Lung microvascular endothelial cell (primary cell): ENCODE measurements around the gene SCNN1B. TPM values are rescaled to one million over a fixed set of nuclear protein-coding genes. Genes with fewer than 3 reads are reported as not detected.
"Not testable (repeated sequence)": the region's sequence is repeated elsewhere in the genome, so short reads cannot be mapped to it uniquely, and the experiment has no call there.

Experiments
- DNase-seq, 2 donors: peaks; one replicate each; pipeline versions ENCODE4 v3.0.0 to v3.0.0-alpha.2; 2010; ENCODE audit warnings: low read depth in 2 of 2
- total RNA-seq: library from RNA; depleted of rRNA; stranded (reverse); fragments of >200 nt; gene quantifications from 2 replicates; pipeline ENCODE4 v1.2.1, GENCODE V29; 2014

The SCNN1B gene
- total RNA-seq, 1 donor from 2014 or later, result 18.8 TPM

GRCh38 chr16:23354246-23354645 lies 52.1 kb downstream of the SCNN1B start:
- no peak for DNase-seq

DNA sequence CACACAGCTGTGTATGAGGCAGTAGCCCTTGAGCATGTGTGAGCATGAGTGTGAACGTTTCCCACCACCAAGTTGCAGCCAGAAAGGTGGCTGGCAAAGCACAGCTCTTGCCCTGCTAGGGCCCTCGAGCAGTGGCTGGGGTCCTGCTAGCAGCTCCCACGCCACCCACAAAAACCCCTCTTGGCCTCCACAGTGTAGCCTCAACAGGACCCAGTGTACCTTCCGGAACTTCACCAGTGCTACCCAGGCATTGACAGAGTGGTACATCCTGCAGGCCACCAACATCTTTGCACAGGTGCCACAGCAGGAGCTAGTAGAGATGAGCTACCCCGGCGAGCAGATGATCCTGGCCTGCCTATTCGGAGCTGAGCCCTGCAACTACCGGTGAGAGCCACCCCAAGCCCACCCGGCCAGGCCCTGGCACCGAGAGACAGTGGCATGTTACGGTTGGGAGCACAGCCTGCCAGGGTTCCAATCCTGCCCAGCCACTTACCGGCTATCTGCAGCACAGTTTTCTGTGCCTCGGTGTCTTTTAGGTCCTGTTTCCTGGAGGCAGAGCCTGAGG lies 53.1 kb downstream of the SCNN1B start:
- no peak for DNase-seq

DNA sequence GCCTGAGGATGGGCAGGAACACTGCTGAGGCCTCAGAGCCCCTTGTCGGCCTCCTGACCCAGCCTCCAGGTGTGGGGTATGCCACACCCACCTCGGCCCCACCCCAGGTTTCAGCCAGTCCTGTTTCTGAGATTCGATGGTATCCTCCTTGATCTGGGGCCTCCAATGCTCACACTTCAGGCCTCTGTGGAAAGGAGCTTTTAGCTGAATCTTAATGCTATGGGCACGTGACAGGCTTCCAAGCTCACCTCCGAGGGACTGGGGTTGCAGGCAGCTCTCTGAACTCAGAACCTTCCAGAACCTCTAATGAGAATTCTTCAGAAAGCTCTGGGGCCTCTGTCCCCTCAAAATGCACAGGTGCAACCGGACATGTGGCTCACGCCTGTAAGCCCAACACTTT lies 54.8 kb downstream of the SCNN1B start:
- DNase-seq, result no peak

GRCh38 chr16:23357761-23358290 lies 55.7 kb downstream of the SCNN1B start:
- no peak for DNase-seq

- peak; percentile 78 to 96 for DNase-seq
Measured at GRCh38 chr16:23359092-23359760, 57.1 kb downstream of the SCNN1B start.

DNA sequence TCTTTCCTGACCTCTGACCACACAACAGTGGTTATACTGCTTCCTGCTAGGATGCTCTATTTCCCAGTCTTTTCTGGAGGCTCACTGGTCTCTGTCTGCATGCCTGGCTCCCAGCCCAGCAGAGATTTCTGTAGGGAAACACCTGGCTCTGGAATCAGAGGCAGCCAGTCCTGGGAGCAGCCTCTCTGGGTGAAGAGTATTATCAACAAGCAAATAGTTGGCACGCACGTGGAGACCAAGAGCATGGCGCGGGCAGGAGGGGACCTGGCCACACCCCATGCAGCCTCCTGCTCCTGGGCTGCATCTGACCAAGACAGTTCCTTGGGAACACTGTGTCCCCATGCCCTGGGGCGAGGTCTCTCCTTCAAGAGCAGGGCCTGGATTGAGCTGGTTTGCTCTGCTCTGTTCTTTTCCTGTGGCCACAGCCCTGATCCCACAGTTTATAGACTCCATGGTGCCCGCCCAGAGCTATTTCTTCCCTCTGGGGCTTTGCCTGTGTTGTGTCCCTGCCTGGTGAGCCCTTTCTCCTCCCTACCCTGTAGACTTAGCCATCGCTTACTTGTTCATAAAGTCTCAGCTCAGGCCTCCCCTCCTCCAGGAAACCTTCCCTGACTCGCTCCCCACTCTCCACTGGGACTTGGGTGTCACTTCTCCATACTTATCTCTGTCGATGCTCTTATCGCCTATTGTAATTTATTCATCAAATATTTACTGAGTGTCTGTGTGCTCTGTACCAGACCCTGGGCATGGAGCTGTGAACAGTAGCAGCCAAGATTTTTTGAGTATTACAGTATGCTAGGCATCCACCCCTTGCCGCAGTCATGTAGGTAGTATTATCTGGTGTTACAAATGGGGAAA lies 60.6 kb downstream of the SCNN1B start:
- peak; percentile 92 to 97 for DNase-seq

DNA sequence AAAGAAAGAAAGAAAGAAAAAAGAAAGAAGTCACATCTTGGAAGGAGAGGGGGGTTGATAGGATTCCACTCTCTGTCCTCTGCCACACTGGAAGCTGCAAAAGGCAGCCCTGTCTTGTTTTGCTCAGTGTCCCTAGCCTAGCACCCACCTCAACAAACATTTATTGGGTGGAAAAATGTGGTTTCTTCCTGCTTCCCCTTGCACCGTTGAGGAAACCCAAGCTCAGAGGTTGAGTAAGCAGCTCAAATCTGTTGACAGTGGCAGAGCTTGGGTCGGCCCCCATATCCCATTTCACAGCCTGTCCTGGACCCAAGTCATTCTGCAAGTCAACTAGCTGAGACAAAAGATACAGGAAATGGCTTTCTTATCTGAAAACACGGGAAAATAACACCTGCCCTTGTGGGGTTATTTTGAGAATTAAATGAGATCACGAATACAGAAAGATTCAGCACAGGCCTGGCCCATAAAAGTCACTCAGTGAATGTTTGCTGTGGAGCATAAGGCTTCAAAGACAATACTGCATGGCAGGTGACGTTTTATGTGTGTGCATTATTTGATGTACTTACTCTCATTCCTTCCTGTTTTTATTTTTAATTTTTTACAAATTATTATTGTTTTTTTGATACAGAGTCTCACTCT lies 63.6 kb downstream of the SCNN1B start:
- DNase-seq, result peak; percentile 89 to 90

DNA sequence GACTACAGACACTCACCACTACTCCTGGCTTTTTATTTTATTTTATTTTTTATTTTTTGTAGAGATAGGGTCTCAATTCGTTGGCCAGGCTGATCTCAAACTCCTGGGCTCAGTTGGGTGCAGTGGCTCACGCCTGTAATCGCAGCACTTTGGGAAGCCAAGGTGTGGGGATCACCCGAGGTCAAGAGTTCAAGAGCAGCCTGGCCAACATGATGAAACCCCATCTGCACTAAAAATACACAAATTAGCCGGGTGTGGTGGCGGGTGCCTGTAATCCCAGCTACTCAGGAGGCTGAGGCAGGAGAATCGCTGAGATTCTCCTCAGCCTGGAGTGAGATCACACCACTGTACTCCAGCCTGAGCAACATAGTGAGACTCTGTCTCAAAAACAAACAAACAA lies 64.2 kb downstream of the SCNN1B start:
- DNase-seq, result not testable (repeated sequence)

- no peak for DNase-seq
Measured at GRCh38 chr16:23367564-23367963, 65.5 kb downstream of the SCNN1B start.

- DNase-seq, result no peak
Measured at GRCh38 chr16:23367988-23368387, 65.9 kb downstream of the SCNN1B start.

GRCh38 chr16:23368469-23368868 lies 66.4 kb downstream of the SCNN1B start:
- peak in 1 of 2 donors; percentile 19 for DNase-seq

DNA sequence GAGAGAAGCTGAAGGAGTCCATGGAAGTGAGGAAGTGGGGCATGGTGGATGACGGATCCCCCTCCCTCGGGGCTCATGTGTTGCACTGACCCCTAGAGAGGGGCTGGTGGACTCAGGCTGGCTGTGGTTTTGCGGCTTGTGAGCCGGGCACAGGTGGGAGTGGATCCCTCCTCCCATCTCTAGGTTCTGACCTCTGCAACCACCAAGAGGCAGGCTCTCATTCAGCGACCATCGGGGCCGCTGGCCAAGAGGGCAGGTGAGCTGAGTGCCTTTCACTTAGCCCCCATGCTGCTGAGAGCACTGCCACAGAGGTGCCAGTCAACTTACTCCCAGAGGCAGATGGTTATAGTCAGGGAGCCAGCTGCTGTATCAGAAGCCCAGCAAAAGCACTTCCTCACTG lies 67.3 kb downstream of the SCNN1B start:
- no peak for DNase-seq

GRCh38 chr16:23371368-23371767 lies 69.3 kb downstream of the SCNN1B start:
- no peak for DNase-seq

DNA sequence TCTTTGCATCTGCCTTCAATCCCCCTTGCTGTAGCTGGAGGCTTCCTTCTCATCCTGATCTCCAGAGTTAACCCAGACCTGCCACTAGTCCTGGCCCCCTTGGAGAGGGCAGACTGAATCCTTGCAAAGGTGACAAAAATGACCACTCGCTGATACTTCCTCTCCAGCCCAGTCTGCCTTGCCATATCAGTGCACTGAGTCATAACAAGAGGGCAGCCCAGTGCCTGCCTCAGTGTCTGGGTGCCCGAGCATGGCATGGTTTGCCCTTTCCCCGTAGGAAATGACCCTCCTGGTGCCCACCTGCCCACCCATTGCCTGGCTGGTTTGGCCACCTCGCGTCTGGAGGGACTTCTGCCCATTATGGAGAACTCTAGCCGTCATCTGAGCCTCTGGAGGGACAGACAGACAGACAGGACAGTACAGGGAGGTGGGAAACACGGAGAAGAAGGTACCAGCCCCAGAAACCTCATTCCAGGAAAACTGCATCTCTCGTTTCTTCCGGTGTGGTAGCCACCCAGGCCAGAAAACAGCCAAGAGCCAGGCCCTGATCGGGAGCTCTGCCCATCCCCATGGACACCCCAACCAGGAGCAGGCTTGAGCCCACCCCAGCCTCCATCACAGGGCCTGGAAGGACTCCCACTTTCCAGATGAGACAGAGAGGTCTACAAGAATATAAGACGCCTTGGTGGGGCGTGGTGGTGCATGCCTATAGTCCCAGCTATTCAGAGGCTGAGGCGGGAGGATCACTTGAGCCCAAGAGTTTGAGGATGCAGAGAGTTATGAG lies 71.5 kb downstream of the SCNN1B start:
- DNase-seq, result no peak

GRCh38 chr16:23374721-23375510 lies 72.8 kb downstream of the SCNN1B start:
- no peak for DNase-seq

DNA sequence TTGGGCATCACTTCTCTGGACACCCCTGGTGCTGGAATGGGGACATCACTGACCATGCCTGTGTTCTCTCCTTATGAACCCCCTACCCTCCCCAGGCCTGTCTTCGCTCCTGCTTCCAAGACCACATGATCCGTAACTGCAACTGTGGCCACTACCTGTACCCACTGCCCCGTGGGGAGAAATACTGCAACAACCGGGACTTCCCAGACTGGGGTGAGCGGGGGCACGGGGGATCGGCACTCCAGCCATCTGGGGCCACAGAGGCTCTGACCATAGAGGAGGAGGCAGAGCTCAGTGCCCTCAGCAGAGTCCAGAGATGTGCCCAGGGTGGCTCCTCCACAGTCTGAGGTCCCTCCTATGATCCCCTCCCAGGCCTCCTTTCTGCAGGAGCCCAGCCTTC lies 73.5 kb downstream of the SCNN1B start:
- no peak for DNase-seq

GRCh38 chr16:23377071-23377931 lies 75.2 kb downstream of the SCNN1B start:
- DNase-seq, result no peak

- no peak for DNase-seq
Measured at GRCh38 chr16:23378256-23378655, 76.2 kb downstream of the SCNN1B start.

- no peak for DNase-seq
Measured at GRCh38 chr16:23378921-23379320, 76.8 kb downstream of the SCNN1B start.
